ENCODE data around the gene PTPRN2. TPM values are rescaled to one million over a fixed set of nuclear protein-coding genes. Genes with fewer than 3 reads are reported as not detected.

PTPRN2 gene
- total and polyA plus RNA-seq, 4 experiments from 2014 or later: 1.7 to 2.6 (median 1.9) TPM

DNA sequence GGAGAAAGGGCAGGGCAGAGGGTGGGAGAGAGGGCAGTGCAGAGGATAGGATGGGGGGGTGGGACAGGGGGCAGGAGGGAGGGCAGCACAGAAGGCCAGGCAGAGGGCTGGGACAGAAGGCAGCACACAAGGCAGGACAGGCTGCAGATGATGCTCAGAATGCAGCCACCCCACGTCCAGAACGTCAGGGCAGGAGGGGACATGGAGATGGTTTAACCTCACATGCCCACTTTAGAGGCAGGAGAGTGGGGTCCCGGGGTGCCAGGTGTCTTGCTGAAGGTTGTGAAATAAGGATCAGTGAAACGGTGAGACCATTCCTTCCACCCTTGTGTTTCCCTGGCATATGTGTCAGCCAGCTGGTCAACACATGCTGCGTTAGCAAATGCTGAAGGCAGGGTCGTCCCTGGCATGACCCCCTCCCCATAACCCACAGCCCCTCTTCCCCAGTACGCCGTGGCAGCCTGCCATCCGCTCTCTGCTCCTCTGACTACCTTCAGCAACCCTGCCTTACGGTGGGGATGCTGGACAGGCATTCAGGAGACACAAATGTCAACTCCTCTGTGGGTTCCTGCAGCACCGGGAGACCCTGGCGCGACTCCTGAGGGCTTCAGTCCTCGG is 658.7 kb downstream of the PTPRN2 start:
- intact Hi-C loops (cut with micrococcal nuclease): no loop called here
- ChIA-PET CTCF (ENCODE audit: partially characterized antibody) (no interaction called here), POLR2A (ENCODE audit: partially characterized antibody) (no interaction called here)
- H3K9me3 Mint-ChIP-seq: peaks cover 0 to 11% (median 6%) of the 10 kb centered on the region in 8 donors
- H3K4me3 Mint-ChIP-seq: no peak overlapping the region
- no peak overlapping the region for H3K27ac ChIP-seq (ENCODE audit: low read depth, low read length)
- H3K36me3 ChIP-seq (ENCODE audit: insufficient read depth, low read length): no peaks in the 10 kb centered on the region
- H3K9me3 ChIP-seq (ENCODE audit: control insufficient read depth in 1 of 2, low read length in 2 of 2): peaks cover 0 to 8% of the 10 kb centered on the region in 2 donors
- H3K4me1 Mint-ChIP-seq: peaks cover 0 to 7% (median 5%) of the 10 kb centered on the region in 4 donors
- H3K4me3 ChIP-seq (ENCODE audit: low read length in 2 of 2): no peak overlapping the region
- no peak overlapping the region for H3K27ac Mint-ChIP-seq
- peaks cover 0 to 12% of the 10 kb centered on the region in 2 donors for H3K27me3 Mint-ChIP-seq
- no peaks in the 10 kb centered on the region for H3K36me3 Mint-ChIP-seq
- H3K4me1 ChIP-seq (ENCODE audit: insufficient read depth, low read length): no peaks in the 10 kb centered on the region
- DNase-seq: no peak
- H3K27me3 ChIP-seq (ENCODE audit: insufficient read depth, low read length): no peaks in the 10 kb centered on the region

DNA sequence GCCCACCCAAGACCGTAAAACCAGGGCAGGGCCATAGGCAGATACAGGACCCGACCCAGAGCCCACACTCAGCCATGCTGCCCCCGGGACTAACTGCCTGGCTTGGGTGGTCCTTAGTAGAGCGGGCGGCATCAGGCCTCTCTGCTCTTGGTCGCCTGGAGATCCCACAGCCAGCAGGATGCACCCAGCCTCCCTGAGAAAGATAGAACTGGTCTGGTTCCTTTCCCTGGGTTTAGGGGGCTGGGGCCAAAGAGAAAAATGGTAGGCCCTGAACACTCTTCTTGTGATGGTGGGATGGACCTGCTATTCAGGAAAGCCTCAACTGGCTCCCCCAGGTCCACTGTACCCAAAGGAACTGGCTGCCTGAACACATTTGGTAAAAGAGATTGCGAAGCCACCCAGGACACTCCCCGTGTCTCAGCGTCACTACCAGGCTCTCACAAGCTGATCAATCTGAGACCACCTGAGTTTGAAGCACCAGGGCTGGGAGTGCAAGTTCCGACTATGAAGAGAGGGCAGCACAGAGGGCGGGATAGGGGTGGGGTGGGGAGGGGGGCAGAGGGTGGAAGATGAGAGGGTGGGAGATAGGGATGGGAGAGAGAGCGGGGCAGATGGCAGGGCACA is 659.3 kb downstream of the PTPRN2 start:
- intact Hi-C loops (cut with micrococcal nuclease): no loop called here
- Histone ChIP-seq H3K36me3 (ENCODE audit: insufficient read depth, low read length) (no peaks in the 10 kb centered on the region), H3K9me3 (ENCODE audit: control insufficient read depth in 1 of 2, low read length in 2 of 2) (peaks cover 0 to 8% of the 10 kb centered on the region in 2 donors), H3K4me3 (ENCODE audit: low read length in 2 of 2) (no peak overlapping the region), H3K4me1 (ENCODE audit: insufficient read depth, low read length) (no peaks in the 10 kb centered on the region), H3K27ac (ENCODE audit: low read depth, low read length) (no peak overlapping the region), H3K27me3 (ENCODE audit: insufficient read depth, low read length) (no peaks in the 10 kb centered on the region)
- no peak overlapping the region for H3K27ac Mint-ChIP-seq
- ChIA-PET POLR2A (ENCODE audit: partially characterized antibody) (no interaction called here), CTCF (ENCODE audit: partially characterized antibody) (no interaction called here)
- H3K36me3 Mint-ChIP-seq: no peaks in the 10 kb centered on the region
- peaks cover 0 to 7% (median 5%) of the 10 kb centered on the region in 4 donors for H3K4me1 Mint-ChIP-seq
- H3K27me3 Mint-ChIP-seq: peaks cover 0 to 12% of the 10 kb centered on the region in 2 donors
- H3K4me3 Mint-ChIP-seq: no peak overlapping the region
- no peak for DNase-seq
- H3K9me3 Mint-ChIP-seq: peaks cover 0 to 9% (median 6%) of the 10 kb centered on the region in 8 donors

DNA sequence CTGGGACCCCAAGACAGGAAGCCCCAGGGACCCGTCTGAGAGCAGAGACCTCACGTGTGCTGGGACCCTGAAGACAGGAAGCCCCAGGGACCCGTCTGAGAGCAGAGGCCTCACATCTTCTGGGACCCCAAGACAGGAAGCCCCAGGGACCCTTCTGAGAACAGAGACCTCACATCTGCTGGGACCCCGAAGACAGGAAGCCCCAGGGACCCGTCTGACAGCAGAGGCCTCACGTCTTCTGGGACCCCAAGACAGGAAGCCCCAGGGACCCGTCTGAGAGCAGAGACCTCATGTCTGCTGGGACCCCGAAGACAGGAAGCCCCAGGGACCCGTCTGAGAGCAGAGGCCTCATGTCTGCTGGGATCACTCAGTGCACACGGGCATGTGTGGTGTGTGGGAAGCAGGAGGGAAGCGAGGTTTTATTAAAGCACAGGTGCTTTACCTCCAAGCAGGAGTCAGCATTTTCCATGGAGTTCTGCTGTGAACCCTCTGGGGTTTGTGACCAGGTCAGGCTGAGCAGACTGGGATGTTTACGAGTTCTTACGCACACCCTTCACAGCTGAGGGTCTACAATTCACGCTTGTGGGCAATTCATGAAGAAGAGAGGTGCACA is 660.2 kb downstream of the PTPRN2 start:
- H3K27me3 Mint-ChIP-seq: peaks cover 0 to 12% of the 10 kb centered on the region in 2 donors
- ChIA-PET POLR2A (ENCODE audit: partially characterized antibody) (no interaction called here), CTCF (ENCODE audit: partially characterized antibody) (no interaction called here)
- DNase-seq: no peak
- Histone ChIP-seq H3K9me3 (ENCODE audit: control insufficient read depth in 1 of 2, low read length in 2 of 2) (peaks cover 0 to 3% of the 10 kb centered on the region in 2 donors), H3K36me3 (ENCODE audit: insufficient read depth, low read length) (no peaks in the 10 kb centered on the region), H3K4me1 (ENCODE audit: insufficient read depth, low read length) (no peaks in the 10 kb centered on the region), H3K4me3 (ENCODE audit: low read length in 2 of 2) (no peak overlapping the region), H3K27me3 (ENCODE audit: insufficient read depth, low read length) (no peaks in the 10 kb centered on the region), H3K27ac (ENCODE audit: low read depth, low read length) (no peak overlapping the region)
- H3K27ac Mint-ChIP-seq: no peak overlapping the region
- H3K4me1 Mint-ChIP-seq: peaks cover 0 to 7% (median 5%) of the 10 kb centered on the region in 4 donors
- H3K4me3 Mint-ChIP-seq: no peak overlapping the region
- H3K9me3 Mint-ChIP-seq: peaks cover 0 to 4% (median 2%) of the 10 kb centered on the region in 8 donors
- intact Hi-C loops (cut with micrococcal nuclease): no loop called here
- no peaks in the 10 kb centered on the region for H3K36me3 Mint-ChIP-seq

DNA sequence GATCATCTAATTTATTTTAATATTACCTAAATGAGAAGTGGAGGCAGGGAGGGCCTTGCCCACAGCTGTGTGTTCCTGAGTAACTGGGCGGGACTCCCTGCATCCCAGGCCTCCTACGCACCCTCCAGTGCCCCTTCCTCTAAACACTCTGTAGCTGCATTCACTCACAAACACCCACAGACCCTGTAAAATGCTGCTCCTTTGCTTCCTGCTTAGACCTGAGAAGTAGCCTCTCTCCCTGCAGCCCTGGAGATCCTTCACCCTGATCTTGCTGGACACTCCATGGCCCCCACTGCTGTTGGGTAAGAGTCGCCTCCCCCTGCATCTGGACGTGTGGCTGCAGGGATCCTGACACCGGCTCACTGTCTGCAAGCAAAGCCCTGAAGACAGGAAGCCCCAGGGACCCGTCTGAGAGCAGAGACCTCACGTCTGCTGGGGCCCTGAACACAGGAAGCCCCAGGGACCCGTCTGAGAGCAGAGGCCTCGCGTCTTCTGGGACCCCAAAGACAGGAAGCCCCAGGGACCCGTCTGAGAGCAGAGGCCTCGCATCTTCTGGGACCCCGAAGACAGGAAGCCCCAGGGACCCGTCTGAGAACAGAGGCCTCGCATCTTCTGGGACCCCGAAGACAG is 661.0 kb downstream of the PTPRN2 start:
- peaks cover 3 to 13% of the 10 kb centered on the region in 2 donors for H3K27me3 Mint-ChIP-seq
- H3K36me3 Mint-ChIP-seq: no peaks in the 10 kb centered on the region
- Histone ChIP-seq H3K4me1 (ENCODE audit: insufficient read depth, low read length) (no peaks in the 10 kb centered on the region), H3K27me3 (ENCODE audit: insufficient read depth, low read length) (no peaks in the 10 kb centered on the region), H3K27ac (ENCODE audit: low read depth, low read length) (no peak overlapping the region), H3K9me3 (ENCODE audit: control insufficient read depth in 1 of 2, low read length in 2 of 2) (no peaks in the 10 kb centered on the region), H3K36me3 (ENCODE audit: insufficient read depth, low read length) (no peaks in the 10 kb centered on the region), H3K4me3 (ENCODE audit: low read length in 2 of 2) (no peak overlapping the region)
- CTCF ChIA-PET (ENCODE audit: partially characterized antibody): no interaction called here
- POLR2A ChIA-PET (ENCODE audit: partially characterized antibody): no interaction called here
- H3K27ac Mint-ChIP-seq: no peak overlapping the region
- no peaks in the 10 kb centered on the region for H3K9me3 Mint-ChIP-seq
- no peak for DNase-seq
- no peak overlapping the region for H3K4me3 Mint-ChIP-seq
- peaks cover 0 to 7% (median 5%) of the 10 kb centered on the region in 4 donors for H3K4me1 Mint-ChIP-seq
- intact Hi-C loops (cut with micrococcal nuclease): no loop called here

DNA sequence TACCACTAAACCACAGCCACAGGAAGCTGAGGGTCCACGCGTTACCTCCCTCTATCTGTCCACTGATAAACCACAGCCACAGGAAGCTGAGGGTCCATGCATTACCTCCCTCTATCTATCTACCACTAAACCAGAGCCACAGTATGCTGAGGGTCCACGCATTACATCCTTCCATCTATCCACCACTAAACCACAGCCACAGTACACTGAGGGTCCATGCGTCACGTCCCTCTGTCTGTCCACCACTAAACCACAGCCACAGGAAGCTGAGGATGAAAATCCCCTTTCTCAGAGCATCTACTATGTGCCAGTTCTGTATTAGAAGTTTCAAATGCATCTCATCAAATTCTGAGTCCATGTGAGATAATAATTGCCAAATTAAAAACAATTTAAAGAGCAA is 661.5 kb downstream of the PTPRN2 start:
- no peaks in the 10 kb centered on the region for H3K9me3 Mint-ChIP-seq
- Histone ChIP-seq H3K36me3 (ENCODE audit: insufficient read depth, low read length) (no peaks in the 10 kb centered on the region), H3K9me3 (ENCODE audit: control insufficient read depth in 1 of 2, low read length in 2 of 2) (no peaks in the 10 kb centered on the region), H3K27me3 (ENCODE audit: insufficient read depth, low read length) (no peaks in the 10 kb centered on the region), H3K4me3 (ENCODE audit: low read length in 2 of 2) (no peak overlapping the region), H3K4me1 (ENCODE audit: insufficient read depth, low read length) (no peaks in the 10 kb centered on the region), H3K27ac (ENCODE audit: low read depth, low read length) (no peak overlapping the region)
- intact Hi-C loops (cut with micrococcal nuclease): no loop called here
- peaks cover 0 to 7% (median 5%) of the 10 kb centered on the region in 4 donors for H3K4me1 Mint-ChIP-seq
- H3K36me3 Mint-ChIP-seq: no peaks in the 10 kb centered on the region
- DNase-seq: peak in 1 of 5 donors; percentile 6
- H3K27ac Mint-ChIP-seq: peak overlapping the region in 1 of 7 donors; percentile 34
- H3K4me3 Mint-ChIP-seq: no peak overlapping the region
- CTCF ChIA-PET (ENCODE audit: partially characterized antibody): no interaction called here
- peaks cover 4 to 13% of the 10 kb centered on the region in 2 donors for H3K27me3 Mint-ChIP-seq
- POLR2A ChIA-PET (ENCODE audit: partially characterized antibody): no interaction called here

DNA sequence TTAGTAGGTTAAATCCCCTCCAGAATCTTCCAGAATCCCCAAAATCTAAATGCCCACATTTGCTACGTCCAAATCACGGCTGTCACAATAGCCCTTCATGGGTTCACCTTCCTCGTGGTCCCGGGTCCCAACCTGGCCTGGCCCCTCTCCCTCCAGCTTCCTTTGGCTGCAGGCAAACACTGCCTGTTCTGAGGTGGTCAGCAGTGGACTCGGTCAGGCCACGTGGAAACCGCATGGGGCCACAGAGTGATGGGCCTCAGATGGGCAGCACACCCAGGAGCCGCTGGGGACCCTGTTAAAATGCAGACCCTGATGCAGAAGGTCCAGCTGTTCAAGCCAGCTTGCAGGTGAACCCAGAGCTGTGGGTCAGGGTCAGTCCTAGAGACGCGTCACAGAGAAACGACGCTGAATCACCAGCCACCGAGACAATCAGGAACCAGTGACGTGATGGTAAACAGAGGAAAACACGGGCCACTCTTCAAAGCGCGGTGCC is 662.2 kb downstream of the PTPRN2 start:
- Mint-ChIP-seq H3K36me3 (no peaks in the 10 kb centered on the region), H3K27me3 (peaks cover 4 to 13% of the 10 kb centered on the region in 2 donors), H3K9me3 (no peaks in the 10 kb centered on the region), H3K4me3 (no peak overlapping the region), H3K27ac (no peak overlapping the region), H3K4me1 (peaks cover 0 to 7% (median 5%) of the 10 kb centered on the region in 4 donors)
- no peaks in the 10 kb centered on the region for H3K27me3 ChIP-seq (ENCODE audit: insufficient read depth, low read length)
- no peak overlapping the region for H3K4me3 ChIP-seq (ENCODE audit: low read length in 2 of 2)
- H3K9me3 ChIP-seq (ENCODE audit: control insufficient read depth in 1 of 2, low read length in 2 of 2): no peaks in the 10 kb centered on the region
- ChIA-PET POLR2A (ENCODE audit: partially characterized antibody) (no interaction called here), CTCF (ENCODE audit: partially characterized antibody) (no interaction called here)
- intact Hi-C loops (cut with micrococcal nuclease): no loop called here
- H3K36me3 ChIP-seq (ENCODE audit: insufficient read depth, low read length): no peaks in the 10 kb centered on the region
- DNase-seq: no peak
- no peak overlapping the region for H3K27ac ChIP-seq (ENCODE audit: low read depth, low read length)
- H3K4me1 ChIP-seq (ENCODE audit: insufficient read depth, low read length): no peaks in the 10 kb centered on the region

DNA sequence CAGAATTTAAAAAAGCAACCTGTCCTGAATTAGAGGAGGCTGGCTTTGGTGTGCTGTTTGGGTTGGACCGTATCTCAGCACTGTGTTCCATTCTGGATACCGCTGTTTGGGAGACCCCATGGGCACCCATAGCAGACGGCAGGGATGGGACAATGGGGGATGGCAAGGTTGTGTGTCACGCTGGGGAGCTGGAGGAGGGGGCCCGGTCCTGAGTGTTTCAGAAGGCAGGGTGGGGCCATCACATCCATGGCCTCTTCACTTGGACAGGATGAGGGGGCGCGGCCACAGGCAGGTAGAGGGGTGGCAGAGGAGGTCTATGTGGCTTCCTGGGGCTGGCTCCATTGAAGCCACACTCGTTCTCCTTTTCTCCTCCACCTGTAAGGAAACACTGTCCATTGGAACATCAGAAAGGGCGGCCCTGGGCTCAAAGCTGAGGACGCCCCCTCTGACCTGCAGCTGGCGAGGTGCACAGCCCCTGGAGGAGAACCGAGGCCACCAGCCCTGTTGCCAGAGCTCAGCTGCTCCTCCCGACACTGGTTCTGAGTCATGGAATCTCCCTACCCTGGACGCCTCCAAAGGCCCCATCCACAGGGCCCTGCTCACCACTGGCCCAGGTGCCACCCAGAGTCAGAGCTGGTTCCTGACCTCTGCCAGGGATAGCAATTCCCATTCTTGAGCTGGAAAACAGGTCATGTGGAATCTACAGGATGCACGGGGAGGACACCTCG is 663.6 kb downstream of the PTPRN2 start:
- H3K9me3 ChIP-seq (ENCODE audit: control insufficient read depth in 1 of 2, low read length in 2 of 2): no peaks in the 10 kb centered on the region
- POLR2A ChIA-PET (ENCODE audit: partially characterized antibody): no interaction called here
- Mint-ChIP-seq H3K27ac (no peak overlapping the region), H3K27me3 (peaks cover 4 to 12% of the 10 kb centered on the region in 2 donors), H3K4me3 (no peak overlapping the region), H3K36me3 (no peaks in the 10 kb centered on the region), H3K9me3 (no peaks in the 10 kb centered on the region), H3K4me1 (peaks cover 0 to 7% (median 5%) of the 10 kb centered on the region in 4 donors)
- CTCF ChIA-PET (ENCODE audit: partially characterized antibody): no interaction called here
- H3K27ac ChIP-seq (ENCODE audit: low read depth, low read length): no peak overlapping the region
- H3K4me1 ChIP-seq (ENCODE audit: insufficient read depth, low read length): no peaks in the 10 kb centered on the region
- no peak for DNase-seq
- H3K36me3 ChIP-seq (ENCODE audit: insufficient read depth, low read length): no peaks in the 10 kb centered on the region
- H3K4me3 ChIP-seq (ENCODE audit: low read length in 2 of 2): no peak overlapping the region
- H3K27me3 ChIP-seq (ENCODE audit: insufficient read depth, low read length): no peaks in the 10 kb centered on the region
- intact Hi-C loops (cut with micrococcal nuclease): no loop called here

Measured in CD4-positive, alpha-beta memory T cell (primary cell).